GM20431 (cell line): Measurements from ENCODE around the gene AHDC1.

Source experiments
- in situ Hi-C: fragments of 300-500 bp; cut with MseI, MboI; formaldehyde crosslinking; loops from one replicate; pipeline ENCODE4 v1.15.0; 2020; ENCODE audit warnings: low sequenced_read_pairs; ENCODE audit not compliant: unreplicated experiment

AHDC1 gene

GRCh38 chr1:27523337-27524020 lies 80.5 kb downstream of the AHDC1 start:
- in situ Hi-C loops, result no loop called here

- in situ Hi-C loops, result no loop called here
Measured at GRCh38 chr1:27522432-27523336, 81.3 kb downstream of the AHDC1 start.

- in situ Hi-C loops, result no loop called here
Measured at GRCh38 chr1:27521861-27522431, 82.0 kb downstream of the AHDC1 start.

DNA sequence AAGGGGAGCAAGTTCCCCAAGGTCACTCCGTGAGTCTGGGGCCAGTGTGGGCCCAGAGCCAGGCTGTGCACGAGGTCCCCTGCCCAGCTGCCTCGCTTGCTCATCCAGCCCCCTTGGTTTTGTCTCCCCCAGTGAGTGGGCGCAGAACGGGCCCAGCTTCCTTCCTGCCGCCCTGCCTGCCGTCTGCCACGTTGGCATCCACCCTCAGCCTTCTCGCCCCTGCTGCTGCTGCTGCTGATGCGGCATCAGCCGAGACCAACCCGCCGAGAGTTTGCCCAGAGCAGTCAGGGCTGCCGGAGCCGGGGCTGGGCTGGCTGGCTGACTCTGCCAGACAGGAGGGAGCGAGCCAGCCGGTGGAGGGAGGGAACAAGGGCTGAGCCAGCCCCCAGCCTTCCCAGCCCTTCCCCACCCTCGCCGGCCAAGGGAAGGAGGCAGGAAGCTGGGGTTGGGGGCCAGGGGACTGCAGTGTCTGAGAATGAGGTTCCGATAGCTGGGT lies 82.6 kb downstream of the AHDC1 start:
- in situ Hi-C loops, result no loop called here

GRCh38 chr1:27520651-27521050 lies 83.3 kb downstream of the AHDC1 start:
- in situ Hi-C loops, result no loop called here

DNA sequence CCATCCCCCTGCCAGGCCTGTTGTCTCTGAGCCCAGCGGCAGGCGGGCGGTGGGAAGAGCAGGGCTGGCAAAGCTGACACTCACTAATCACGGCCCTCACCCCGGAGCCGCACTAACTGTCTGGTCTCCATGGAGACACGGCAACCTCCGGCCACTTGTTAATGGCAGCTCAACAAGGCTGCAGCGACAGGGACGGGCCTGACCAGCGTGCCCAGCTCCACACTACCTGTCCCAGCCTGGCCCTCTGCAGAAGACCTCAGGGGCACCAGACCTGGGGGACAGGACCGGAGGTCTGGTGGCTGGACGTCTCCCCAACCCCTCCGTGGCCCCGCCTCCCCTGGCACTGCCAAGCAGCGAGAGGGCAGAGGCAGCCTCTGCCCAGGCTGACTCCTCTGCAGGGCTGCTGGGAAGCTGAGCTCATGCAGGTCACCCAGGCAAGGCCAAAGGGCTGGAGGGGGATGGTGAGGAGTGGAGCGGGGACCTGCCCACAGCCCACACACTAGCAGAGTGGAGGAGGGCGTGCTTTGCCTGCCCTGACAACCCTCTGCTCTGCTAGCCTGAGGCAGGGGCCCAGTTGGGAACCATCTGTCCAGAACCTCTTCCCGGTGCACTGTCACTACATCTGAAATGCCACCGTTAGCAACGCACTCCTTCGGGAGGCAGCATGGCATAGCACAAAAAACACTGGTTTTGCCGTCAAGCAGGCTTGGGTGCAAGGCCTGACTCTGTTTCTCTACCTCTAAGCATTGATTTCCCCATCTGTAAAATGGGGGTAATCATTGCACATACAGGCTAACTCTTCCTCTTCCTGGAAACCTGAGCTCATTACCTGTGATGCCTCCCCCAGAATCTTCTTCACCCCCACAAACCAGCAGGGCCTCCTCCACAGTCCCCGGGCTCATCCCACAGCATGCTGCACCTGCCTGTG lies 84.3 kb downstream of the AHDC1 start:
- in situ Hi-C loops, result no loop called here

DNA sequence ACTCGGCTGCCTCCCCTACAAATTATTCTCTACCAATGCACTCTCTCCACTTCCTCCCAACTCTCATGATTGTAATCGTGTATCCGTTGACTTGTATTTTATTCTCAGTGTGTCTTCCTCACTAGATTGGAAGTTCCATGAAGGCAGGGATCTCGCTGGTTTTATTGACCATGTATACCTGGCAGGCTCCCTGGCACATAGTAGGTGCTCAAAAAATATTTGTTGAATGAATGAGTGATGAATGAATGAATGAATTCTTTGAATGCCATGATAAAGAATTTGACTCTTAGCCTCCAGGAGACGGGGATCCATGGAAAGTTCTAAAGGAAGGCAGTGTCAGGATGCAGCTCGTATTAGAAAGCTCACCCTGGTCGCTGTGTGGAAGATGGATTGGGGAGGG lies 85.1 kb downstream of the AHDC1 start:
- in situ Hi-C loops, result no loop called here

DNA sequence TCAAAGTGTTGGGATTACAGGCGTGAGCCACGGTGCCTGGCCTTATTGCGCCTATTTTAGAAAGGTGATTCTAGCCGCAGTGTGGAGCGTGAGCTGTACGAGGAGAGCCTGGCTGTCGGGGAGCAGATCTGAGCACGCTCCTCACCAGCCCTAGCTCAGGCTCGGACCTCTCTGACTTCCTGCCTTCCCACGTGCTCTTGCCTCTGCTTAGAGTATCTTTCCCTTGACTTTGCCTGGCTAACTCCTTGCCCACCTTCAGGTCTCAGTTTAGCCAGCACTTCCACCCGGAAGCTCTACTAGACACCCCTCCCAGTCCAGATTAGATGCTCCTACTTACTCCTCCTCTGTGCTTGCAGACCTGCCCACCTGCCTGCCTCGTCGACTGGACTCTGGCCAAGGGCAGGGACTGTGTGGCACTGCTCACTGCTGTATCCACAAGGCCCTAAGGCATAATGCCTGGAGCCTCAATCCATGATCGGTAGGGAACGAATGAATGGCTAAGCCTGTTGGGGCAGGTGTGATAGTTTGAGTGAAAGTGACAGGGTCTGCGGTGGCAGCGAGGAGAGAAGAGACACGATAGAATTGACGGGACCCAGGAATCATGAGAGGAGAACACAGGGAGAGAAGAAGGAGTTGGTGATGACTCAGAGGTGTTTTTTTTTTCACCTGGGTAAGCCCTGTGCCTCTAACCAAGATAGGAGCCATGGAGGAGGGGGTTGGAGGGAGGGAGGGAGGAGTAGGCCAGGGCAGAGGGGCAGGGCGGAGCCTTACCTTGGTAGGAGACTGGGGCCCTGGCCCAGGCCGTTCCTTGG lies 85.8 kb downstream of the AHDC1 start:
- in situ Hi-C loops, result no loop called here

GRCh38 chr1:27517301-27517700 lies 86.6 kb downstream of the AHDC1 start:
- in situ Hi-C loops, result no loop called here

GRCh38 chr1:27515626-27516025 lies 88.3 kb downstream of the AHDC1 start:
- in situ Hi-C loops, result no loop called here

- in situ Hi-C loops, result no loop called here
Measured at GRCh38 chr1:27513958-27514357, 90.0 kb downstream of the AHDC1 start.

GRCh38 chr1:27513528-27513927 lies 90.4 kb downstream of the AHDC1 start:
- in situ Hi-C loops, result no loop called here

DNA sequence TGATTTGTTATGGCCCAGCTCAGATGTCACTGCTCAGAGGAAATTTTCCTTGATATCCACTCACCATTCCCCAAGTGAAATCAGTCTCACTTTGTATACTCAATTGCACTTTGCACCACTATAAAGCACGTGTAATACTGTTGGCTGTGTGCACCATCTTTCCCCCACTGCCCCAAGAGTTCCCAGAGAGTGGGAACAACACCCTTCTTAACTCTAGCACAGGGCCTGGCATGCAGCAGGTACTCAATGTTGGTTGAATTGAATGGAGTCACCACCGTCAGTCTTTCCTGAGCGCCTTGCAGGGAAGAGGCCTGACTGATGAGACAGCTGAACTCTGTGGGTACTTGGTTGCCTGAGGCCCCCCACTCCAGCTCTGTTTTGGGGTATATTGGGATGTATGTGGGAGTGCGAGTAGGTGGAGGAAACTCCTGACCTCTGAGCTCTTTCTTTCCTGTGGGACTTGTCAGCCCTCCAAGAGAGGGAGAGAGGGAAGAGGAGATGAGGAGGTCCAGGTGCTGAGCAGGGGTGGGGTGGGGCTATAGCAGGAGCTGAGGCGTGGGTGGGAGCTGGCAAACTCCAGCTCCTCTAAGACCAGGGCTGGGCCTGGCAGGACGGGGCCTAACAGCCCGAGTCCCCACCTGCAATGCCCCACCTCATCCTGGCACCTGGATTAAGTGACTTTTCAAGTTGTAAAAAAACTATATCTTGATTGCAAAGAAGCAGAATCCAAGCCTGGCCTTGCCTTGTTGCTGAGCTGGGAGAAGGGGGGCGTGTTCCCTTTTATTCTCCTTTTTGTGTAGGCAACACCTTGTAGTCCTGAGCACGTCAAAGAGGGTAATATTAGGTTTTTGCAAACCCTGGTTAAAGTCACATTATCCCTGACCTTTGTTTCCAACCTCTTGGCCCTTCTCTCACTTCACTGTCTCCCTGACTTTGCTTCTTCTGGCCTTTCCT lies 94.5 kb downstream of the AHDC1 start:
- in situ Hi-C loops, result no loop called here

DNA sequence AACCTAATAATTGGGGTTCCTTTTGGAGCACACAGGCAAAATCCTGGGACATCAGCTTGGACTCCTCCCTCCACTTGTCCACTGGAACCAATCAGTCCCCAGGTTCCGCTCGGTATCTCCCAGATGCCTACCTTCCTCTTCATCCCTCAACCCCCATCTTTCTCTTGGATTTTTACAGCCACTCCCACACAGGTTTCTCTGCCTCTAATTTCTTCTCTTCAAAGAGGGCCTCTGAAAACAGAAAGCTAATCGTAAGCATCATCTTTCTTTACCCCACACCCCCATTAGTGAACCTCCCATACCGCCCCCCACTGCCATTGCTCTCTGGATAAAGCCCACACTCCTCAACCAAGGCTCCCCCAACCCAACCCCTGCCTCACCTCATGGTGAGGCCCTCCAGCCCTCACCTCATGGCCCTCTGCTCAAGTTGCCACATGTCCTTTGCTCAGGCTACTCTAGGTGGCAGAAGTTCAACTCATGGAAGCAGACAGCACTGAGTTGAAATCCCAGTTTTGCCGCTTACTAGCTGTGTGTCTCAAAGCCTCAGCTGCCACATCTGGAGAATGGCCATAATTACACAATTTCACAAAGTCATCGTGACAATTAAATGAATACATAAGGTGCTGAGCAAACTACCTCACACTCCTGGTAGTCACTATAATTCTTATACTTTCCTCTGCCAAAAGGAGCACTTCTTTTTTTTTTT lies 95.8 kb downstream of the AHDC1 start:
- in situ Hi-C loops, result no loop called here

GRCh38 chr1:27506703-27507102 lies 97.2 kb downstream of the AHDC1 start:
- in situ Hi-C loops, result no loop called here

GRCh38 chr1:27505420-27505680 lies 98.6 kb downstream of the AHDC1 start:
- in situ Hi-C loops, result no loop called here

- in situ Hi-C loops, result no loop called here
Measured at GRCh38 chr1:27504588-27505419, 99.1 kb downstream of the AHDC1 start.
